Endothelial cell of umbilical vein (primary cell): Measurements from ENCODE around the gene HERPUD1.

Experiments
- CTCF ChIP-seq, 2 donors: IDR thresholded peaks; 1 replicate in 1 of 2; 2 replicates in 1 of 2; pipeline ENCODE4 v1.5.1; 2011; ENCODE audit warnings: low read length in 2 of 2, mild to moderate bottlenecking in 2 of 2, moderate library complexity in 2 of 2, control low read depth in 1 of 2, inconsistent platforms in 1 of 2, low read depth in 1 of 2; ENCODE audit not compliant: insufficient read depth in 1 of 2; ENCODE audit errors: extremely low read depth in 1 of 2
- EZH2 ChIP-seq: IDR thresholded peaks from 2 replicates; pipeline ENCODE4 v1.6.1; 2012; ENCODE audit warnings: borderline replicate concordance, low read depth, mild to moderate bottlenecking, moderate library complexity, low read length, inconsistent platforms; ENCODE audit not compliant: severe bottlenecking
- FOS ChIP-seq: IDR thresholded peaks from 2 replicates; pipeline ENCODE4 v1.6.1; 2011; ENCODE audit warnings: mild to moderate bottlenecking, low read length, moderate library complexity, borderline replicate concordance; ENCODE audit not compliant: insufficient read depth
- GATA2 ChIP-seq: IDR thresholded peaks from 2 replicates; pipeline ENCODE4 v1.7.0; 2011; ENCODE audit warnings: low read depth, mild to moderate bottlenecking, moderate library complexity, mixed read lengths, low read length; ENCODE audit not compliant: insufficient read length, insufficient read depth
- JUN ChIP-seq: IDR thresholded peaks from 2 replicates; pipeline ENCODE4 v1.6.1; 2011; ENCODE audit warnings: borderline replicate concordance, low read depth; ENCODE audit not compliant: insufficient read length, insufficient read depth
- MAX ChIP-seq: IDR thresholded peaks from 2 replicates; pipeline ENCODE4 v1.6.1; 2011; ENCODE audit not compliant: insufficient read depth, insufficient read length
- MYC ChIP-seq: IDR thresholded peaks from one replicate; pipeline ENCODE4 v1.6.1; 2011; ENCODE audit warnings: mild to moderate bottlenecking, low read depth, low read length
- POLR2A ChIP-seq: IDR thresholded peaks from 2 replicates; pipeline ENCODE4 v1.6.1; 2012; ENCODE audit warnings: low read depth, mild to moderate bottlenecking, control low read depth, low read length
- POLR2AphosphoS5 ChIP-seq: IDR thresholded peaks from 2 replicates; pipeline ENCODE4 v1.6.1; 2012; ENCODE audit warnings: low read depth, mild to moderate bottlenecking, control low read depth, low read length, moderate library complexity; ENCODE audit not compliant: insufficient read depth

GRCh38 chr16:56891685-56892084, 40.3 kb upstream of the HERPUD1 start:
- no peak for TF ChIP-seq GATA2
- TF ChIP-seq POLR2AphosphoS5: no peak
- no peak for TF ChIP-seq CTCF (IDR thresholded peaks at IDR 0.05; ENCODE audit: extremely low read depth in 1 of 2, insufficient read depth in 1 of 2, low read depth in 1 of 2, low read length in 2 of 2)
- TF ChIP-seq MAX: no peak
- no peak for TF ChIP-seq EZH2
- no peak for TF ChIP-seq POLR2A
- no peak for TF ChIP-seq FOS
- no peak for TF ChIP-seq JUN
- TF ChIP-seq MYC: no peak
